AG04449 (cell line): ENCODE measurements around the gene KLF13.

Experiments used
- CTCF ChIA-PET: fragments of 350-600 bp; formaldehyde crosslinking; extraction: SDS; loops from one replicate; lab custom pipeline; 2021; ENCODE audit warnings: antibody characterized with exemption; lab: Yijun Ruan, JAX
- POLR2A ChIA-PET: fragments of 400-600, 350-600 bp; formaldehyde crosslinking; extraction: SDS; loops from one replicate; lab custom pipeline; 2020; ENCODE audit warnings: antibody characterized with exemption, inconsistent platforms; lab: Yijun Ruan, JAX
- DNase-seq: peaks from one replicate; pipeline ENCODE4 v3.0.0-alpha.2; 2010; ENCODE audit warnings: low read depth, low spot score
- H3K4me3 ChIP-seq: 2 replicates; pipeline ENCODE4 v1.5.1; 2011; ENCODE audit warnings: low read depth, mild to moderate bottlenecking, control low read depth, low read length
- CTCF ChIP-seq: IDR thresholded peaks from one replicate; pipeline ENCODE4 v1.5.1; 2011; ENCODE audit warnings: mild to moderate bottlenecking, moderate library complexity, low read length, control low read depth, inconsistent platforms; ENCODE audit not compliant: insufficient read depth; ENCODE audit errors: missing control alignments

KLF13 gene

GRCh38 chr15:31342381-31342780 is 15.7 kb downstream of the KLF13 start:
- TF ChIP-seq CTCF = no peak
- ChIA-PET CTCF (interaction anchor here (1.1 kb wide), 1 partner anchor 146 kb away, joined by 4 read pairs; no protein-coding TSS in a partner anchor), POLR2A (no interaction called here)
- DNase-seq = no peak
- no peak overlapping the region for H3K4me3 ChIP-seq

- no peak for TF ChIP-seq CTCF
- ChIA-PET POLR2A (no interaction called here), CTCF (interaction anchor here (1.0 to 1.6 kb wide), 5 partner anchors 13 to 146 kb away, joined by 3 to 5 read pairs (median 4); no protein-coding TSS in a partner anchor)
- H3K4me3 ChIP-seq = no peak overlapping the region
- no peak for DNase-seq
Observed at GRCh38 chr15:31342781-31343626, 16.4 kb downstream of the KLF13 start.

GRCh38 chr15:31343831-31344230 is 17.2 kb downstream of the KLF13 start:
- ChIA-PET CTCF (interaction anchor here (1.0 to 1.6 kb wide), 4 partner anchors 12 to 145 kb away, joined by 3 to 5 read pairs (median 4); no protein-coding TSS in a partner anchor), POLR2A (no interaction called here)
- no peak overlapping the region for H3K4me3 ChIP-seq
- no peak for TF ChIP-seq CTCF
- no peak for DNase-seq

GRCh38 chr15:31344266-31344665 is 17.6 kb downstream of the KLF13 start:
- H3K4me3 ChIP-seq = no peak overlapping the region
- POLR2A ChIA-PET = no interaction called here
- DNase-seq = no peak
- no peak for TF ChIP-seq CTCF
- CTCF ChIA-PET = interaction anchor here (1.0 to 1.6 kb wide), 4 partner anchors 12 to 144 kb away, joined by 3 to 5 read pairs (median 4); no protein-coding TSS in a partner anchor

GRCh38 chr15:31344823-31345605 is 18.4 kb downstream of the KLF13 start:
- POLR2A ChIA-PET = no interaction called here
- no peak overlapping the region for H3K4me3 ChIP-seq
- no peak for DNase-seq
- CTCF ChIA-PET = interaction anchor here (1.4 to 1.6 kb wide), 2 partner anchors 22 to 143 kb away, joined by 4 to 5 read pairs; no protein-coding TSS in a partner anchor
- TF ChIP-seq CTCF = no peak
